GM19468 (cell line): ENCODE measurements around the gene SLC29A2.

Experiments
- ATAC-seq: cut with Tn5 transposase; IDR thresholded peaks from one replicate; pipeline ENCODE4 v1.9.1; 2021; ENCODE audit warnings: mild to moderate bottlenecking, moderate library complexity, moderate number of reproducible peaks; ENCODE audit not compliant: unreplicated experiment; ENCODE audit errors: extremely low read depth

SLC29A2 gene

GRCh38 chr11:66335531-66336233, 35.9 kb downstream of the SLC29A2 start:
- ATAC-seq = no peak

DNA sequence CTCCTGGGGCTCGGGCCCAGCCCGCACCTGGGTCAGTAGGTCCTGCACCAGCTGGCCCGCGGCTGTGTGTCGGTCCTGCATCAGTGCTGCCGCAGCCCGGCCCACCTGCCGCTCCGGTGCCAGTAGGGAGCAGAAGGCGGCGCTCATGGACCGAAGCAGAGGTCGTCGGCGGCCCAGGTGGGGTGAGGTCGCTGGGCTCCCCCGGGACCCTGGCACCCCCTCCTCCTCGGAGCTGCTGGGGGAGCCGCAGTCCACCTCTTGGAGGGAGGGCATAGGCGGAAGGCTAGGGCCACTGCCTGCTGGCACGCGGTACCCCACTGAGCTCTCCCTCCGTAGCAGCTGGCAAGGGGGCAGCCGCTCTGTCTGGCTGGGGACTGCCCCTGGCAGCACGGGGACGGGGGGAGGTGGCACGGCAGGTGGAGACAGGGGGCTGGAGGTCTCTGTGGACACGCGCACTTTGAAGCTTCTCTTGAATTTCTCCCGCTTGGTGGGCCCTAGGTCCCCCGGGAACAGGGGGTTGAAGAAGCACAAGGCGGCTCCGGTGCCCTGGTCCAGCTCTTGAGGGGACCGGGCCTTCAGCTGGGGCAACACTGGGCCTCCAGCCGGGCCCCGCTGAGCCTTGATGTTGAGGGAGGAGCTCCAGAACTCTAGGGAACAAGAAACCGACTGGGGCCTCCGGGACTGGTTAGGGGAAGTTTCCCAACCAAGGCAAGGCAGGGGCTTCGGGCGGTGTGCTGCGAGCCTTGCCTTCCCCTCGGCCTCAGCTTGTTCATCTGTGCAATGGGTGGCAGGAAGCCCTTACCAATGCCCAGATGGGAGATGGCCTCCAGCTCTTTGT, 36.7 kb downstream of the SLC29A2 start:
- ATAC-seq = no peak

- ATAC-seq = no peak
Observed at GRCh38 chr11:66333896-66334604, 37.5 kb downstream of the SLC29A2 start.

DNA sequence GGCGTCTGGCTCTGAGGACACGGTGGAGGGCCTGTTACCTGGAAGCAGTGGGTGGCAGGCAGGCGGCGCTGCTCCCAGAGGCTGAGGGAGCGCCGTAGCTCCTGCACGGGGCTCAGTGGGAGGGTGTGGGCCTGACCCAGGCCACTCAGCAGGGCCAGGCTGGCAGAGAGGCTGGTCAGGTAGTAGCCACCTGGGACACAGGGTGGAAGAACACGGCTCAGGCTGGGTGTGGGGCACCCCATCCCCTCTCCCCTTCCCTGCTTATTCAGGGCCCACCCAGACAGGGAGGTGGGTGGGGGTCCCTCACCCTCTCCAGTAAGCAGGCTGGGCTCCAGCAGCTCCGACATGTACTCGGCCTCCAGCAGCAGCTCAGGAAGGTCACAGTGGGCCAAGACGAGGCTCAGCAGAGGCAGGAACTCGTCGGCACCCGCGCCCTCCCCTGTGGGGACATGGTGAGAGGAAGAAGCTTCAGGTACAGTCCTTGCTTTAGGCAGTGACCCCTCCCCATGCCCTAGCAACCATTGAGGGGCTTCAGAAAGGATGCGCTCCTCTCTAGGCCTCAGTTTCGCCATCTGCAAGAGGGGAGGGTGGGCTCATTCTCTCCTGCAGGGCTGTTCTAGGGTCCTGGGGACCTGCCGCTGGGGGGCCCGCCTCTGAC, 38.2 kb downstream of the SLC29A2 start:
- ATAC-seq = no peak

- ATAC-seq = no peak
Observed at GRCh38 chr11:66332371-66333219, 39.0 kb downstream of the SLC29A2 start.

DNA sequence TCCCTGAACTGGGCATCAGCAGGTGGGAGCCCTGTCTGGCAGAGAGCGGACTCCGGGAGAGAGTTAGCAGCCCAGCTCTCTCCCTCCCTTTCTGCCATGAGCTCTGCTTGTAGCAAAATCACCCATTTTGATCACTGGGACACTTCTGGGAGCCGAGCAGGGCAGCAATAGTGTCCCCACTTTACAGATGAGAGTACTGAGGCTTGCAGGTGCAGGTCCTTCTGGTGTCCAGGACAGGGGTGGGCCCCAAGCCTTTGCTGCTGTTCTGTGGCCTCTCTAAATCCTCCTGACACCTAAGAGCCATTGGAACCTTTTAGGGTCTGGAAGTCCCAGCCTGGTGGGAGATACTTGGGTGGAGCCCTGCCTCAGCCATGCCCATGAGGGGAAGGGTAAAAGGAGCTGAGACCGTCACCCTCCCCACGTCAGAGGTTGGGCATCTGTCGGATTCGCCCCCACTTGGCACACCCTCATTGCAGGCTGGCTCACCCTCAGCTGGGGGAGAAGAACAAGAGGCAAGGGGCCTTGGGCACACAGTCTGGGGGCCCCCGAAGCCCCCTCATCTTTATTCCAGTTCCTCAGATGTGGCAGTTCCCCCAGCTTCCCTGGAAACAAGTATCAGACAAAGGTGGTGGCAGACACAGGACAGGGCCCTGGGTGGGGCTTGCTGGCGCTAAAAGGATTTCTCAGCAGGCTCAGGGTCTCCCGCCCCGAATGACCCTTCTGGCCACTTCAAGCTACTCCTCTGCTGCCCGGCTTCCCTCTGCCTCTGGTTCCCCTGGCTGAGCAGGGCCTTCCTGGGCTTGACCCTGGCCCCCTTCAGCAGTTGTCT, 39.8 kb downstream of the SLC29A2 start:
- no peak for ATAC-seq

GRCh38 chr11:66330931-66331330, 40.6 kb downstream of the SLC29A2 start:
- ATAC-seq = no peak

- ATAC-seq = no peak
Observed at GRCh38 chr11:66329165-66329673, 42.3 kb downstream of the SLC29A2 start.

GRCh38 chr11:66328302-66329144, 43.0 kb downstream of the SLC29A2 start:
- no peak for ATAC-seq

GRCh38 chr11:66328031-66328301, 43.6 kb downstream of the SLC29A2 start:
- ATAC-seq = no peak

GRCh38 chr11:66327171-66328030, 44.2 kb downstream of the SLC29A2 start:
- ATAC-seq = no peak

GRCh38 chr11:66326261-66327111, 45.1 kb downstream of the SLC29A2 start:
- ATAC-seq = no peak

DNA sequence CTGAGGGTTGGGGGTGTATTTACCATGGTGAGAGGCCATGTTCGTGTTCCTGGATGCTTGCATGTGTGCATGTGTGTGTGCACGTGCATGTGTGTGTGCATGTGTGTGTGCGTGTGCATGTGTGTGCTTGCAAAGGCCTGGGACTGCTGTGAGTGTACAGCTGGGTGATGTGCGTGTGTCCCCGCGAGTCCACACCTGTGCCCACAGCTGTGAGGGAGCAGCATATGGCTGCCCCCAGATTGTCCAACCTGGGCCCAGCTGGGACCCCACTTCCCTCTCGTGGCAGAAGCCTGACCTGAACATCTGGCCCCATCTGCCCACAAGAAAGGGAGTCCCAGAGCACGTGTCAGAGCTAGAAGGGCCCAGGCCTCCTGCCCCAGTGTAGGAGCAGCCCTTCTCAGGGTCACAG, 46.3 kb downstream of the SLC29A2 start:
- ATAC-seq = no peak

DNA sequence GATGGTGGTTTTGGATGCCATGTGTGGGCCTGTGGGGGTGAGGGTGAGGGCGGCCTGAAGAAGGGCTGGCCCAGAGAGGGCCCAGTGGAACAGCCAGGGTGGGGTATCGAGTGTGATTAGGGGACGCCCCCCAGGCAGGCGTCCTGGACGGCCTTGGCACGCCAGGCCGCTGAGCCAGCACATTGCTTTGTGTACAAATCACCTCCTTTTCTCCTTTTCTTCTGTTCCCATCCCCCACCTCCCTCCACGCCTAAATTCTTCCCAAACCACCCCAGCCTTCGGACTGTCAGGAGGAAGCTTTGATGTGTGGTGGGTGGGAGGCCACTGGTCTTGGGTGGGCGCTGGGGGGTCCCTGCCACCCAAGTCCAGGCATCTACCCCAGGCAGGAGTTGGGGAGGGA, 46.9 kb downstream of the SLC29A2 start:
- ATAC-seq = no peak

- no peak for ATAC-seq
Observed at GRCh38 chr11:66323684-66324083, 47.9 kb downstream of the SLC29A2 start.
